ENCODE measurements around the gene TFAP2B.
A peak's percentile ranks its signal among the peaks of the same experiment; 100 is the strongest.

TFAP2B gene

DNA sequence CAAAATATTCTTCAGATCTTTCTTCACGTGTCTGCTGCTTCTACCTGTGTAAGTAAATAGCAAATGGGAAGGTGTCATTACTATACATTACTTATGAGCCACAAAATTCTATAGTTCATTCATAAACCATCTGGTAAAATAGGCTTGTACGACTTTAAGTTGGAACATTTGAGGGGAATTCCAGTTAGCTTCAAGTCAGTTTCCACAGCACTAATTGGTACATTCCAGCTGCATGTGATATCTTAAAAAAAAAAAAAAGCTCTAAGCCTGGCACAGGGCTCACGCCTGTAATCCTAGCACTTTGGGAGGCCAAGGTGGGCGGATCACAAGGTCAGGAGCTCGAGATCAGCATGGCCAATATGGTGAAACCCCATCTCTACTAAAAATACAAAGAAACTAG lies 23.1 kb upstream of the TFAP2B start:
- TF ChIP-seq, protein P1, sequence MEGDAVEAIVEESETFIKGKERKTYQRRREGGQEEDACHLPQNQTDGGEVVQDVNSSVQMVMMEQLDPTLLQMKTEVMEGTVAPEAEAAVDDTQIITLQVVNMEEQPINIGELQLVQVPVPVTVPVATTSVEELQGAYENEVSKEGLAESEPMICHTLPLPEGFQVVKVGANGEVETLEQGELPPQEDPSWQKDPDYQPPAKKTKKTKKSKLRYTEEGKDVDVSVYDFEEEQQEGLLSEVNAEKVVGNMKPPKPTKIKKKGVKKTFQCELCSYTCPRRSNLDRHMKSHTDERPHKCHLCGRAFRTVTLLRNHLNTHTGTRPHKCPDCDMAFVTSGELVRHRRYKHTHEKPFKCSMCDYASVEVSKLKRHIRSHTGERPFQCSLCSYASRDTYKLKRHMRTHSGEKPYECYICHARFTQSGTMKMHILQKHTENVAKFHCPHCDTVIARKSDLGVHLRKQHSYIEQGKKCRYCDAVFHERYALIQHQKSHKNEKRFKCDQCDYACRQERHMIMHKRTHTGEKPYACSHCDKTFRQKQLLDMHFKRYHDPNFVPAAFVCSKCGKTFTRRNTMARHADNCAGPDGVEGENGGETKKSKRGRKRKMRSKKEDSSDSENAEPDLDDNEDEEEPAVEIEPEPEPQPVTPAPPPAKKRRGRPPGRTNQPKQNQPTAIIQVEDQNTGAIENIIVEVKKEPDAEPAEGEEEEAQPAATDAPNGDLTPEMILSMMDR (IDR thresholded peaks at IDR 0.05; ENCODE audit: low read depth, low read length) = no peak
- no peak for DNase-seq
- no peaks in the 10 kb centered on the region for H3K36me3 ChIP-seq
- no peaks in the 10 kb centered on the region for H3K9me3 ChIP-seq (ENCODE audit: severe bottlenecking)
- H3K4me3 ChIP-seq (ENCODE audit: low read depth, low read length) = no peak overlapping the region
- peaks cover 7% of the 10 kb centered on the region for H3K27me3 ChIP-seq (ENCODE audit: insufficient read depth, low read depth, severe bottlenecking)
- no peak overlapping the region for H3K27ac ChIP-seq

DNA sequence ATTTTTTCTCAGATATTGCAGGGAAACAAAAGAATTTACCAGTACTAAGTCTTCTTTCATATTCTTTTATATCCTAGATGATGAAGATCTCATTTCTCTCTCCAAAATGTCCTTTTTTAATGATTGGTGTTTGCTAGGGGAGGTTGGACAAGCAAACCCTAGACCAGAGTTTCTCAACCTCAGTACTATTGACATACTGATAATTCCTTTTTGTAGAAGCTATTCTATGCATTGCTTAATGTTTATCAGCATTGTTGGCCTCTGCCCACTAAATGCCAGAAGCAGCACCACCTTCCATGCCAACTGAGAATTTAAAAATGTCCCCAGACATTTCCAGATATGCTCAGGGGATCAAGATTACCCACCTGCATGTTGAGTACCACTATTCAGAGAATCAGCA lies 14.4 kb upstream of the TFAP2B start:
- TF ChIP-seq, protein P1 (IDR thresholded peaks at IDR 0.05; ENCODE audit: low read depth, low read length) = no peak

DNA sequence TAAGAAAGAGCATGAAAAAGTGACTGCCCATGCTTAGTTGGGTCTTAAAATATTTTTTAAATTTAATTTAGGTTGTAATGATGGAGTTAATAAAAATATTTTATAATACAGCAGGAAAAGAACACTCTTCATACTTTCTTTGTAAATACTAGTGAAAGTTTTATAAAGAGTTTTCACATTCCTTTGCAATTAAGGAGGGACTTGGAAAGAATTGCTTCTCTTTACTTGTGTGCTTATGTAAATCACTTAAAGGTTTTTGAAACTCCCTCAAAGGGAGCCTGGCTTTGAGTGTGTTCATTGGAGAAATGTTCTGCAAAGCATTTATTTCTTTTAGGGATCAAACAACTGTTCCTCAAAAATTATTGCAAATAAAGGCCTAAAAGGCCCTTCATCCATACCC lies 11.6 kb upstream of the TFAP2B start:
- Histone ChIP-seq H3K9me3 (ENCODE audit: severe bottlenecking) (no peaks in the 10 kb centered on the region), H3K4me3 (ENCODE audit: low read depth, low read length) (no peak overlapping the region), H3K27me3 (ENCODE audit: insufficient read depth, low read depth, severe bottlenecking) (no peaks in the 10 kb centered on the region), H3K27ac (no peak overlapping the region), H3K36me3 (no peaks in the 10 kb centered on the region)
- TF ChIP-seq, protein P1 (IDR thresholded peaks at IDR 0.05; ENCODE audit: low read depth, low read length) = no peak
- DNase-seq = no peak

More for the DNA sequence above, 14.4 kb upstream of the TFAP2B start:
- no peak overlapping the region for H3K27ac ChIP-seq
- H3K9me3 ChIP-seq (ENCODE audit: severe bottlenecking) = no peaks in the 10 kb centered on the region
- DNase-seq = no peak
- no peak overlapping the region for H3K4me3 ChIP-seq (ENCODE audit: low read depth, low read length)
- no peaks in the 10 kb centered on the region for H3K36me3 ChIP-seq
- no peaks in the 10 kb centered on the region for H3K27me3 ChIP-seq (ENCODE audit: insufficient read depth, low read depth, severe bottlenecking)

DNA sequence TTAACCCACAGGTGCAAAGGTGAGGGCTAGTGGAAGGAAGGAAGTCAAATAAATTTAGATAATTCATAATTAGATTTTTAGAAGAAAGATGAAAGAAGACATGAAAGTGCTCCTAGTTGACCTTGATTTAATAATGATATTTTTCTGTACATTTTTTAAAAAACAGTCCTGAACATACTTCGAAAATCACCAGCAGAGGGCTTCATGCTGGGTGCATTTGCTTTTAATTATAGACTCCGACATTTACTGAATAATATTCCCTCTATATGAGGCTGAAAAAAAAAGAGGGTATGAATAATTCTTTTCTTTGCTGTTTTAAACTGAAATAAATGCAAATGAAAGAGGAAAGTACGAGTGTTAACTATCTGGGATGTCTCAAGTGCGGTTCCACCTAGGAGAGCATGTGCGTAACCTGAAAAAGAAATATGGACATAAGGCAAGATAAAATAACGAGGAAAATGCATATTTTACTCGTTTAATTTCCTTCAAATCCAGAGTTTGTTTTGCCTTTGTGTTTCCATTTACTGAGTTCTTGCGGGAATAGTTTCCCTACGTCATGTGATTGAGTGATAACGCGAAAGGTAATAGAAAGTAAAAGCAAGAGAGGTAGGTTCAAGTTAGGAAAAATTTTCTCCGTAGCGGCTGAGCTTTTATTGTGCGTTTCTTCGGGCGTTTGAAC lies 3.1 kb upstream of the TFAP2B start:
- Histone ChIP-seq H3K27me3 (ENCODE audit: insufficient read depth, low read depth, severe bottlenecking) (peaks cover 13% of the 10 kb centered on the region), H3K27ac (no peak overlapping the region), H3K4me3 (ENCODE audit: low read depth, low read length) (peak overlapping the region; percentile 55), H3K36me3 (no peaks in the 10 kb centered on the region), H3K9me3 (ENCODE audit: severe bottlenecking) (no peaks in the 10 kb centered on the region)
- DNase-seq = no peak
- TF ChIP-seq, protein P1 (IDR thresholded peaks at IDR 0.05; ENCODE audit: low read depth, low read length) = peak; percentile 22; the same call in 1 of the 2 replicates

DNA sequence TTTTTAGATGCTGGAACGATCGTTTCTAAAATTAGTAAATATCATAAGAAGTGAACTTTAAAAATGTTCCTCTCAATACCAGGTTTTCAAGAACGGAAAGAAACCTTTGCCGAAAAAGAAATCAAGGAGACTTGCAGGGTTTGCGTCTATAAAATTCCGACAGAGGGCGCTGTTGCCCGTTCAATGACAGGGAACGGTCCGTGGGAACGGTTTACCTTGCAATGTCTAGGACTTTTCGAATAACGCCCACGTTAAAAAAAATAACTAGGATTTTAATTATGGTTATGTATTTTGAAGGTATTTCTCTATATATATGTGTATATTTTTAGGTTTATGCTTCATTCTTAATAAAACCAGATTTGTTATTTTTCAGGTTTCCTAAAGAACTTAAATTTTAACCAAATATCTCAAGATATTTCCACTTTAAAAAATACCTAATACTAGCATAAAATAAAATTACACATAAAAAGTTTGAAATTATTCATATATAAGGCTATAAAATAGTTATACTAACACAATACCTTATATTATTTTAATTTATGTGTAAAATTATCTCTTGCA lies 2.5 kb upstream of the TFAP2B start:
- Histone ChIP-seq H3K4me3 (ENCODE audit: low read depth, low read length) (peak overlapping the region; percentile 55), H3K9me3 (ENCODE audit: severe bottlenecking) (no peaks in the 10 kb centered on the region), H3K27me3 (ENCODE audit: insufficient read depth, low read depth, severe bottlenecking) (peaks cover 19% of the 10 kb centered on the region), H3K27ac (no peak overlapping the region), H3K36me3 (no peaks in the 10 kb centered on the region)
- peak; percentile 90 for DNase-seq
- TF ChIP-seq, protein P1 (IDR thresholded peaks at IDR 0.05; ENCODE audit: low read depth, low read length) = peak; percentile 74

Measured in WERI-Rb-1 (cell line).